Activated T-cell treated with anti-CD3 and anti-CD28 coated beads, Interleukin-2, amount 50 U/mL, for 1 hour (primary cell): Measurements from ENCODE around the gene SEZ6.

Experiments used
- DNase-seq: peaks from one replicate; pipeline ENCODE4 v3.0.0-alpha.2; 2020

Gene SEZ6

DNA sequence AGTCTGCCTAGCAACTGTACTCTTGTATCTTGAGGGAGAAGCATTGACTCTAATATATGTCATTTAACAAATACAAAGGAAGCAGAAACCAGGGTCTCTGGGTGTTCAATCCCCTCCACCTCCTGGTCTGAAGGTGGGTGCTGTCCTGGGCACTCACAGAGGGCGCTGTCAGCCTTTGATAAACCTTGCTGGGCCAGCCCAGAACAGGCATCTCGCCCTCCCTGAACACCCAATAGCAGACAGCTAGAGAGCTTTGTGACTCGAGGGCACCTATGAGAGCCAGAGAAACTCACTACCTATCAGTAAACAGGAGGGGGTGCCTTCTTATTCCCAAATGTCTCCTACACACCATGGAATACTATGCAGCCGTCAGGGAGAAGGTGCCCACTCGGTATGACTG, 30.8 kb upstream of the SEZ6 start:
- no peak for DNase-seq

DNA sequence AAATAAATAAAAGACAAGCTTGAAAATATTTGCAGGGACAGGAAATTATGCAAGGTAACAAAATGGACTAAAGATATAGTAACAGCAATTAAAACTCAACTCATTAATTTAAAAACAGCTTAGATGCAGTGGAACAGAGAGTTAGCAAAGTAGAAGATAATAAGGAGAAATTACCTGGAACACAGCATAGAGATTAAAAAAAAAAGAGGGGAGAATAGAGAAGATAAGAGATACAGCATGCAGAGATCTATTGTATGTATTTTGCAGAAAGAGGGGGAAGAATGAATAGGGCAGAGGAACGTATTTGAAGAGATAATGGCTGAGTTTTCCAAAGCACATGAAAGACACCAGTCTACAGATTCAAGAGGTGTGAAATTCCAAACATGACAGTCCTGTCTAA, 28.7 kb upstream of the SEZ6 start:
- no peak for DNase-seq

GRCh38 chr17:29032857-29033197, 27.0 kb upstream of the SEZ6 start:
- no peak for DNase-seq

DNA sequence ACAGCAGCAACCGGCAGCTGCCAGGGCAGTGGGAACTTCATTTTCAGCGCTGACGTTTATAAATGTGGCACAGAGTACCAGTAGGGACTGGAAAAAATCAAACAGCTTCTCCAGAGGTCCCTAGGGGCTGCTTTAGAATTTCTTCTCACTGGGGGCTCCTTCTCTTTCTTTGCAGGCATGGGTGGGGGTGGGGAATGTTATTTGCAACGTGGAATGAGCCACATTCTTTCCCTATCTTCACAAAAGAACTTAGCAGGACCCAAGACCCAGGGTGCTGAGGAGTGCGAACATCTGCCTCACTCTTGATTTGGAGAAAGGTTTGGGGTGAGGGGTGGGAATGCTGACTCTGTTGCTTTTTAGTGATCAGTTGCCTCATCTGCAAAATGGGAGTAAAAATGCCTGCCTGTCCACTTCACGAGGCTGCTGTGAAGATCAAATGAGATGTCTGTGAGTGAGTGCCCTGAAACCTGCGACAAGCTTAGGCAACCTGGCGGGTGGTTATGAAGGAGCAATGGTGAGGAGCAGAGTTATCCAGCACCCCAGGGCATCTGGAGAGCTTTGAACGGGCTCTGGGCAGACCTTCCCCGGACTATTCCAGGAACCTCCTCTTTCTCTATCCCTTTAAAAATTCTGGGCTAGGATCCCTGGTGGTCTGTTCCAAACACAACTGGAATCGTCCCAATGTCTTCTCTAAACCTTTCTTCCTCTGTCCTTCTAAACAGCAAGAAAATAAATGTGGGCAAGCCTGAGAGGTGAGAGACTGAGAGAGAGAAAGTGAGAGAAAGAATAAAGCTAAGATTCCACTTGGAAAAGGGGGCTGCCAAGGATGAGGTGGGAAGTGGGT, 26.4 kb upstream of the SEZ6 start:
- DNase-seq, result no peak

GRCh38 chr17:29031488-29031887, 25.7 kb upstream of the SEZ6 start:
- DNase-seq, result no peak

GRCh38 chr17:29024316-29024952, 18.6 kb upstream of the SEZ6 start:
- DNase-seq, result no peak

- no peak for DNase-seq
Measured at GRCh38 chr17:29022074-29022473, 16.2 kb upstream of the SEZ6 start.

DNA sequence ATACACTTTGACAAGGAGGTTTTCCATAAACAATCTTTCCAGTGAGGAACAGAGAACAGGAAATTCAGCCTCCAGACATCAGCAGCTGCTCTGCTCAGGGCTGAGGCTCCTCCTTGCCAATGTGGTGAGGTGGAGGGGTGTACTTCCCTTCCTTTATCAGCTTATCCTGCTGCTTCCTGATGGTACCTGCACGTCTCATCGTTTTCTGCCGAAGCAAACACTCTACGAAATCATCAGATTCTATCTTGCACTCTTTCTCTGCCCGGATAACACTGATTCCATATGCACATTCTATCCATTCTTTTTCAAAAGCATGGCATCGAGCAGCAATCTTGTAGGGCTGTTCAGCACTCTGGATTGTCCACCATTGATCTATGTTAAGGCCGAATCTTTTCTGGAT, 15.4 kb upstream of the SEZ6 start:
- no peak for DNase-seq

DNA sequence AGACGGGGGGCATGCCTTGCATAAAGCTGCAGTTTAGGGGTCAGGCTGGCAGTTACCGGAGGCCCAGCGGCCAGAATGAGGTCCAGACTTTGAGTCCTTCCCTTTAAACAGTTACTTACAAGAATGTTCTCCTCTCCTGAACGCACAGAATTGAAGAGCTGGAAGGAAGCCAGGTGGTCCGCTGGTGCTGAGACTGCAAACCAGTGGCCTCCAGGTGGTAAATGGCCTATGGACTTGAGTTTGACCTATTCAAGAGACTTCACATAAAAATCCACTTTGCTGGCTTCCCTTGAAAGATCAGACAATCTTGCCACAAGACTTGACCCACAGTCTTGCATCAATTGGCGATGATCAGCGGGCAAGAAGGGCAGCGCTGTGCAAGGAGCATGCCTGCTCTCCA, 14.7 kb upstream of the SEZ6 start:
- DNase-seq, result no peak

DNA sequence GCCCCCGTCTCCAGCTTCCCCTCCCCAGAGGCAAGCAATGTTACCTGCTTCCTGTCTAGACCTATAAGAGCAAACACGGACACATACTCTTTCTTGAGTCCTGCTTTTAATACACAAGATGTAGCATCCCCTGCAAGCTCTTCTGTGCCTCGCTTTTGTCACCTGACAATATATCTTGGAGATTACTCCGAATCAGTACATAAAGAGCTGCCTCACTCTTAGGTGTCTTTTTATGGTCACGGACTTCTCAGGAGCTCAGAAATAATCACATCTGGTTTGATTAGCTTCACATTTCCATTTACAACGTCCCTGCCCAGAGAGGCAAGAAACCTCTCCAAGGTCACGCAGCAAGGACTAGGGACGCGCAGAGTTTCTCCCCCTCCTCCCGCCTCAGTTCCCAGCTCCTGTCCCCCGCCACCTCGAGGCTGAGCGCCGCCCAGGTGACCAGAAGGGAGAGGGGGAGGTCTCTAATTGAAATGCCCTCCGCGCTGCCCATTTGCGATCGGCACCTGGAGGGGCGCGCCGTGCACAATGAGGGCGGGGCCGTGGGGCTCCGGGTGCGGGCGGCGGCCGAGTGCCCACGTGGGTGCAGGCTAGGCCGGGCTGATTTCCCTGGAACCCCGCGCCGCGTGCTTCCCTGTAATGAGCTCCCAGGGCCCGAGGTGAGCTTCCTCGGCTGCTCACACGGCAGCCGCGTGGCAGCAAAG, 13.8 kb upstream of the SEZ6 start:
- DNase-seq, result no peak

DNA sequence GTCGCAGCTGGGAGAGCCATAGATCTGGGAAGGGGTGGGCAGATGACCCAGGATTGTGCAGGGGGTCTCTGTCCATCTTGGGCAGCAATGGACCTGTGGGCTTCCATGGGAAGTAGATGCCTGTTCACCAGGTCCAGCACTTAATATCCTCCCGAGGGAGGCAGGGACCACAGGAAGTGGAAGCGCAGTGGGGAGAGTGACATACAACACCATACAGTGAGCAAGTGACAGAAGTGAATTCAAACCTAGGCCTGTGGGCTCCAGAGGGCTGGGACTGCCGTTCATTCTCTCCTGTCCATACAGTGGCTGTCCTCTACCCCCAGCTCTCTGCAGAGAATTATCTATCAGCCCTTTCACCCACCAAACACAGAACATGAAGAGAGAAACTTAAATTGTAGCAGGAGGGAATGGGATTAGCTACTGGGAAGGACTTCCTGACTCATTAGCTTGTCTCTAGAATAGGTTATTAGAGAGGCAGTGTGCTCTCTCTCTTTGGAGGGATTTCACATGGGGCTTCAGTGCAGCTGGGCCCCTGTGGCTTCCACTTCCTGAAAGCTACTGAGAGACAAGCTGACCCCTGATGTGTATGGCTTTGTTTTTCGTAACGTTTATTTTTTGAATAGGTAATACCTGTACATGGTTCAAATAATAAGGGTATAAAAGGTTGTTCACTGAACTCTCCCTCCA, 13.1 kb upstream of the SEZ6 start:
- no peak for DNase-seq

DNA sequence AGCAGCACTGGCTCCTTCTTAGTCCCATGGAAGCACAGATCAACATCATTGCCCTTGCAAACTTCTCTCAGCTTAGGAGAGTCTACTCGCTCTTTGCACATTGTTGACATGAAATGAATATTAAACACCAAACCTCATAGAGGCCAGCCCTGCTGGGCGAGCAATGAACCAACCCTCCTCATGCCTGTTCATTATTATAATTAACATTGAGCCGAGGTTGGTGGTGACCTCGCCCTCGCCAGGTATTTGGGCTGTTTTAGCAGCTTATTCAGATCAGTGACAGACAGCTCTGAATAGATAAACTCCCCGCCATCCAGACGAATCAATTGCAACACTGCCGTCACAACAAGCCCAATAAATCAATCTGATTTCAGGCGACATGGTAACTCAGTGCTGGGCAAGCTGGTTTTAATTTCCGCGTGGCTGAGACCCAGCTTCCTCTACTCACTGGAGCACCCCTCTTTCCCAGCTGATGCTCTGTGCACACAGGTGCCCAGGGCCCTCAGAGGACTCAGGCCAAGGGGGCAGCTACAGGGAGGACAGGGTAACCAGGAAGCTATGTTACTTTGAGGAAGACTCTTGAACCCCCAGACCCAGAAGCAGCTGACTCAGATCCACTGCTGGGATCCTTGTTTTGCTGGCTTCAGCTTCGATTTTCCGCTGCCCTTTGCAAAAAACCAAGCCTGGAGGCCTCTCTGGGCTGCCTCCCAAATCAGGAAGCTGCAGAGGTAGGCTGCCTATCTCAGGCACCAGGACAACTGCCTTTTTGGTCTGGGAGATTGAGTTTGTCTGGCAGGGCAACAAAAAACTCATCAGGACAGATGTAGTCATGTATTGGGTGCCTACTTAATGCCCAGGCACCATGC, 10.7 kb upstream of the SEZ6 start:
- no peak for DNase-seq

- DNase-seq, result no peak
Measured at GRCh38 chr17:29014716-29015115, 8.9 kb upstream of the SEZ6 start.

DNA sequence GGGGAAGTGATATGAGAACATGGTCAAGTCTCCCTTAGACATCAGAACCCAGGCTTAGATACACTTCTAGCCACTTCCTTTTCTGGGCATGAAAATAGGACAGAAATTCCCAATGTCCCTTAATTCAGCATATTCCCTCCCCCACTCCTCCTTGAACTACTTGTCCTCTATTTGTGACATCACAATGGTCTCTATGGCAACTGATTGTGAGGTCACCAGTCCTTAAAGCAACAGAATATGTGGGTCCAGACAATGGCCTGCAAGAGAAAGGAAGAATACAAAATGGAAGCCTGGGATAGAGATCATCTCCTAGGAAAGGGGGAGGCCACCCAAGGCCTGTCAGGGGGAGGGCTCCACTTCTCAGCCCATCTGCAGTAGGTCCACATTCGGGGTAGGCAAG, 6.7 kb upstream of the SEZ6 start:
- no peak for DNase-seq

DNA sequence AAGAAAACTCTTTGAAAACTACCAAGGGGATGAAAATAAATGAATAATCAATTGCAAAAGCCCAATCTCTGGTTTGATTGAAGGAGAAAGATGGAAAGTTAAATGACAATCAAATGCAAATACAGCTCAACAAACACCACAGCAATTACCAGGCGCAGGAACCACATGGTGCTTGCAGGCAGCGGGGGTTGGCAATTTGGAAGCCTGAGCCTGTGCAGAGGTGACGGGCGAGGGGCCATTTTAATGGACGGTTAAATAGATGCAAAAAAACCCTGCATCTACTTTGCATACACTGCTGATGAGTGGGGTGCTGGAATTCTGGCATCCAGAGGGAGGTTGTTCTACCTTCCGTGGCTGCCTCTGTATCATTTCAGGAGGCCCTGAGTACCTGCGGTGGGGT, 4.8 kb upstream of the SEZ6 start:
- no peak for DNase-seq

DNA sequence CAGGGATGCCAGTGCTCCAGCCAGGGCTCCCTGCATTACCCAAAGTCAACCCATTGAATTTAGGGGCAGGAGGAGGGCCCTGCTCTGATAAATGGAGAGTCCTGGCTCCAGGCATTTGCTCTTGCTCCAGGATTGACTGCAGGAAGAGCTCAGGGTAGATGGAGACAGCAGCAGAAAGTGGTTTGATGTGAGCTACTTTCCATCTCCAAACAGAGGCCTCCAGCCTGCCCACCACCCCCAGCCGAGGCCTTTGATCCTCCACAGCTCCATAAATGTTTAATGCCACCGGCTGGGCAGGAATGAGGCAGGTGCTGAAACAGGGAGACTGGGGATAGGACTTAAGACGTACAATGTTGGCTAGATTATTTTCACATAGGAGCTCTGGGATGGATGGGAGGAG, 4.3 kb upstream of the SEZ6 start:
- DNase-seq, result no peak

DNA sequence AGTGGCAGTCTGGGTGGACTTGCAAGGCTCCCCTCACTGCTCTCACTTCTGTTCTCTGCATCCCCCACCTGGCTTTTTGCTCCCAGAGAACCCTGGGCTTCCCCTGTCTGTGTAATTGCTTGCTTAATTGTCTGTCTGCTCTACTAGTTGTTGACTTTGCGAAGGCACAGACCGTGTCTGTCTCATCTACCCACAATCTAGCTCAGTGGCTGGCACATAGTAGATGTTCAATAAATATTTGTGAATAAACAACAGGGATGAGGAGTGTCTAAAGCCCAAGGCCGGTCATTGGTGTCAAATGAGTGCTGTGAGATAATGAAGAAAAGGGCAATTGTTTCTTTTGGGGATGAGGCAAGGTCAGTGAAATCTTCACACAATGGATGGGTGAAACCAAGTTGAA, 2.8 kb upstream of the SEZ6 start:
- DNase-seq, result no peak

GRCh38 chr17:29007860-29008455, 2.1 kb upstream of the SEZ6 start:
- no peak for DNase-seq

- DNase-seq, result no peak
Measured at GRCh38 chr17:29007456-29007855, 1.6 kb upstream of the SEZ6 start.

- DNase-seq, result no peak
Measured at GRCh38 chr17:29004081-29004692, 1.6 kb downstream of the SEZ6 start.

GRCh38 chr17:29003289-29003688, 2.5 kb downstream of the SEZ6 start:
- no peak for DNase-seq

GRCh38 chr17:29002811-29003210, 3.0 kb downstream of the SEZ6 start:
- DNase-seq, result no peak
